ENCODE results near the gene GMEB2.
"Not testable (repeated sequence)": the region's sequence is repeated elsewhere in the genome, so short reads cannot be mapped to it uniquely, and the experiment has no call there.

Gene GMEB2

DNA sequence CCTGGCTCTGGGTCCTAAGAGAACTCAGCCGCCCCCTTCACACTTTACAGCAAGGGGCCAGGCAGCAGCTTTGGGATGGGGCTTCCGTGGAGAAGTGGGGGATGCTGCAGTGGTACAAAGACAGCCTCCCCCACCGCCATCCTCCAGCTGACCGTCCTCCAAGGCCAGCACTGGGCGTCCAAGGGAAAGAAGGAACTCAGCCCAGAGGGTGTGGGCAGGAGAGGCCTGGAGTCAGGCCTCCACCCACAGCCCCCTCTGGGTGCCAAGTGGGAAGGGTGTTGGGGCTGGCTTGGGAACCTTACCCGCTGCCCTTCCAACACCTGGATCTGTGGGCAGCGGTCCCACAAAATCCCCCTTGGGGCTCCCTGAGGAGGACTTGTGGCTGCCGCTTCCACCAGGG, 13.2 kb upstream of the GMEB2 start:
- in situ Hi-C loops (cut with HindIII; ENCODE audit: low sequenced_read_pairs), result no loop called here

DNA sequence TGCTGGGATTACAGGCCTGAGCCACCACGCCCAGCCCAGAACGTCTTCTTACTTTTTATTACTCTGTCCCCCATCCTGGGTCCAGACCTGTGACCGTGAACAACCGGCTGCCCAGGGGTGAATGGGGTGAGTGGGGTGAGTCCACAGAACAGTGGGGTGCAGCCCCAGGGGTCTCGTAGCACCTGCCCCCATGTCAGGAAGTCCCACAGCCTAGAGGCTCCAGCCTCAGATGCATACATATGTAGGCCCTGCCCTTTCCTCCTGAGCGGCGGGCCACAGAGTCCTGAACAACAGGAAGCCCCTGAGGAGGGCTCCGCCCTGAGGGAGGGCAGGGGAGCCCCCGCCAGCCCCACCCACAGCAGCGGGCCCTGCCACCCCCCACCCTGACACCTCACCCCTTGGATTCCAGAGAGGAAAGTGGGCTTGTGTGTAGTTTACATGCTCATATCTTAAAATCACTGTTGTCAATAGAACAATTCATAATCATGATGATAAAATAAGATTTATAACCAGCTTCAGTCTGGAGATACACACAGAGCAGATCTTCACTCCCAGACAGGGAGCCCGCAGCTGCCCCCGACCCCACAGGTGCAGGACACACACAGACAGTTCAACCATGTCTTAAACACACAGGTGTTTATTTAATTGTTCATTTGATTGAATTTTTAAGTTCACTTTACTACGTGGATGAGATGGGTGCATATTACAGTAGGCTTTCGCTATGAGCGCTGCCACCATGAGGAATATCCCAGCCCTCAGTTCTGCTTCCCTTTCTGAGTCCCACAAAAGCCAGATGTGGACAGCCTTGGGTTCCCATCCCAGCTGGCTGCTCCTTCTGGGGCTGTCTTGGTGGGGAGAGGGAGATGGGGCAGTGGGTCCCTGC, 12.4 kb upstream of the GMEB2 start:
- in situ Hi-C loops (cut with HindIII; ENCODE audit: low sequenced_read_pairs), result no loop called here

DNA sequence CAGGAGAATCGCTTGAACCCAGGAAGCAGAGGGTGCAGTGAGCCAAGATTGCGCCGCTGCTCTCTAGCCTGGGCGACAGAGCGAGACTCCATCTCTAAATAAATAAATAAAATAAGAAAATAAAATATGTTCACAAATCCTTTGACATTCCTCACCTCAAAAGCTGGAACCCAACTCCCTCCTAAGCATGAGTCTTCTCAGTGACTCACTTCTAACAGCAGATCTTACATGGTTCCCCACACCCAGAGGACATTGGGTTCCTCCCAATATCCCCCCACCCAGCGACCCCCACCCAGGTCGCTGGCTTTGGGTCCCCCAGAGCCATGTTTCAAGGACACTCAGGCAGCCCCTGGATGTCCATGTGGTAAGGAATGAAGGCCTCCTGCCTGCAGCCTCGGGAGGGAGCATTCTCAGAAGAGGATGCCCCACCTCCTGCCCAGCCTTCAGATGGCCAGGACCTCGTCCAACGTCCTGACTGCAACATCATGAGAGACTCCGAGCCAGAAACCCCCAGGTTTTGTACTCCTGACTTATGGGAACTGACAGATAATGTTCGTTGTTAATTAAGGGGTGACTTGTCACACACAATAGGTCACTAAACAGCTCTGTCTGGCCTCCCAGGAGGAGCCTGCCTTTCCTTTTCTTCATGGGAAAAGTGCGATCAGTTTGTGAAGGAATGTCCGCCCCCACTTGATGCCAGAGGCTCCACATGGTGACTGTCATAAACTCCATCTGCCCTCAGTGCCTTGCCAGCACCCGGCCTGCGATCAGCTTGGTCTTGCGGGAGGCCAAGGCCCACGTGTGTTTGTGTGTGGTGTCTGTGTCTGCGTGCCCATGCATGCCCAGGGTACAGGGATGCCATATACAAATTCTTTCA, 10.1 kb upstream of the GMEB2 start:
- in situ Hi-C loops (cut with HindIII; ENCODE audit: low sequenced_read_pairs), result no loop called here

DNA sequence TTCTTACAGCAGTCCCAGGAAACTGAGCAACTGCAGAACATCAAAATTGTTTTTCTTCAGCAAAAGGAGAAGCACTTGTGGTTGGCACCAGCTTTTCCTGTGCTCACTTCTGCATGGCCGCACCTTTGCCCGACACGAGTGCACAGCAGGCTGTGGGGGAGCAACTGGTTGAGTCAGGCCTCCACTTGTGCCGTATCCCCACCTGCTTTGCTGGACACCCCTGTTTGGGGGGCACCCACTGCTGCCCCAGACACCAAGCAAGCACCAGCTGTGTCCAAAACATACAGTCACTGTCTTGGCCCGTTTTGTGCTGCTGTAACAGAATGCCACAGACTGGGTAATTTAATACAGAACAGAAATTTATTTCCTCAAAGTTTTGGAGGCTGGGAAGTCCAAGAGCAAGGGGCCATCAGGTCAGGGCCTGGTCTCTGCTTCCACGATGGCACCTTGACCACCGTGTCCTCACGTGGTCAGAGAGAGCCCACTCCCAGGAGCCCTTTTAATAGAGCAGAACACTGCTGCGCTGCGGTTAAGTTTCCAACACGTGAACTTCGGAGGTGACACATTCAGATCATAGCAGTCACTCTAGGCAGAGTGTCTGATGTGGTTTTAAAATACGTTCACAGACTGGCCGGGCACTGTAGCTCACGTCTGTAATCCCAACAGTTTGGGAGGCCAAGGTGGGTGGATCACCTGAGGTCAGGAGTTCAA, 8.7 kb upstream of the GMEB2 start:
- in situ Hi-C loops (cut with HindIII; ENCODE audit: low sequenced_read_pairs), result no loop called here

DNA sequence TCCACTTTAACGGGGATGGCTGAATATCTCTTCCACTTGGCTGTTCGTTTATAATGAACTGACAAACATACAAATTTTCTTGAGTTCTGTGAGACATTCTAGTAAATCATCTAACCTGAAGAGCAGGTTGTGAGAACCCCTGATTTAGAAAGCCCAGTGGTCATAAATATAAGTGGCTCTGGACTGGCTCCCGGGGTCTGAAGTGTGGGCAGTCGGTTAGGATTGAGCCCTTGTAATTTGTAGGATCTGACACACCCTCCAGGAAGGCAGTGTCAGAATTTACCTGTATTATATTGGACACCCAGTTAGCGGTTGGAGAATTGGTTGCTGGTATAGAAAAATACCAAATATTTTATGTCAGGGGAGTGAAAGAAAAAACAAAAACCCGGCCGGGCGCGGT, 6.8 kb upstream of the GMEB2 start:
- in situ Hi-C loops (cut with HindIII; ENCODE audit: low sequenced_read_pairs), result no loop called here

DNA sequence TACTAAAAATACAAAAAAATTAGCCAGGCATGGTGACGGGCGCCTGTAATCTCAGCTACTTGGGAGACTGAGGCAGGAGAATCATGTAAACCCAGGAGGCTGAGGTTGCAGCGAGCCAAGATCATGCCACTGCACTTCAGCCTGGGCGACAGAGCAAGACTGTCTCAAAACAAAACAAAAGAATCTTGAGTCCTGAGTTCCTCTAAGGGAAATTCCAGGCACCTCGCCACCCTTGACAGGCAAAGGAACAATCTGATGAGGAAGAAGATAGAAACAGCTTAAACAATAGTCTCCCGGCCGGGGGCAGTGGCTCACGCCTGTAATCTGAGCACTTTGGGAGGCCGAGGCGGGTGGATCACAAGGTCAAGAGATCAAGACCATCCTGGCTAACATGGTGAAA, 4.5 kb upstream of the GMEB2 start:
- in situ Hi-C loops (cut with HindIII; ENCODE audit: low sequenced_read_pairs), result not testable (repeated sequence)

DNA sequence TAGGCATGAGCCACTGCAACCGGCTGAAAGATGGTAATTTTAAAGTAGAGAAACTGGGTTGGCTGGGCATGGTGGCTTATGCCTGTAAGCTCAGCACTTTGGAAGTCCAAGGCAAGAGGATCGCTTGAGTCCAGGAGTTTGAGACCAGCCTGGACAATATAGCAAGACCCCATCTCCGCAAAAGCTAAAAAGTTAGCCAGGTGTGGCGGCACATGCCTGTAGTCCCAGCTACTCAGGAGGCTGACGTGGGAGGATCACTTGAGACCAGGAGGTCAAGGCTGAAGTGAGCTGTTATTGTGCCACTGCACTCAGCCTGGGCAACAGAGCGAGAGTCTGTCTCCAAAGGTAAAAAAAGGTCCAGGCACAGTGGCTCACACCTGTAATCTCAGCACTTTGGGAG, 4.1 kb upstream of the GMEB2 start:
- in situ Hi-C loops (cut with HindIII; ENCODE audit: low sequenced_read_pairs), result not testable (repeated sequence)

DNA sequence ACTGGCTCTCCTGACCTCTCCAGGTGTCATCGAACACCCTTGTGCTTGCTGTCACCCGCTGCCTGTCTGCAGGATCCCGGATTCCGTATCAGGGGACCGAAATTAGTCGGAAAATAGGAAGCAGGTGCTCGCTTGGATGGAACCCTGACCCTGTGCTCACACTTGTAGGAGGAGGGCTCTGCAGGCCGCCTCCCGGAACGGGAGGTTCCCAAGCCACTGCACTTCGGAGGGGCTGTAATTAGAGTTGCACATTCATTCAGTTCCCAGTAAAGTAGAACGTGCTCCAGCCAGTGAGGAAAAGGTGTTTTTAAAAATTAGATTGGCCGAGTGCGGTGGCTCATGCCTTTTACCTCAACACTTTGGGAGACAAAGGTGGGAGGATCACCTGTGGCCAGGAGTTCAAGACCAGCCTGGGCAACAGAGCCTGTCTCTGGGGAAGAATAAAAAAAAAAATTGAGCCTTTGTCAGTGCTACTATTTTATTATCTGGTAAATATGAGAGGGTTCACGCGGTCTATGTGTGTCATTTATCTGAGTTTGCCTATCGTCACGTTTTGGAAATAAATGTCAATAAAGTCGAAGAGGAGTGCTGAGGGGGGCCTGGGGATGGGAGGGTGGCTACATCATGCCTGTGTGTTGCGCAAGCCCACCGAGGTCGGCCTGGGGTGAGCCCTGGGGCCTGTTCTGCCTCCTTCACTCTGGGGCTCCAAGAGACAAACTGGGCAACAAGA, 1.5 kb upstream of the GMEB2 start:
- in situ Hi-C loops (cut with HindIII; ENCODE audit: low sequenced_read_pairs), result no loop called here

DNA sequence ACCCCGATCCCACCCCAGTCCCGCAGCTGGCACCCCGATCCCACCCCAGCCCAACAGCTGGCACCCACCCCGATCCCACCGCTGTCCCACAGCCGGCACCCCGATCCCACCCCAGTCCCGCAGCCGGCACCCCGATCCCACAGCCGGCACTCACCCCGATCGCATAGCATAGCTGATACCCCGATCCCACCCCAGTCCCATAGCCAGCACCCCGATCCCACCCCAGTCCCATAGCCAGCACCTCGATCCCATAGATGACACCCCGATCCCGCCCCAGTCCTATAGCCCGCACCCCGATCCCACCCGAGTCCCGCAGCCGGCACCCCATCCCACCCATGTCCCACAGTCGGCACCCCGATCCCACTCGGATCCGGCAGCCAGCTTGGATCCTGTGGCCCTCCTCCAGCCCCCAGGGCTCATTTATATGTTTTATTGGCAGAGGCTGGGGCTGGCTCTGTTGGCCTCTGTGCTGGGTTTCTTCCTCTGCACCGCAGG, 897 bp upstream of the GMEB2 start:
- in situ Hi-C loops (cut with HindIII; ENCODE audit: low sequenced_read_pairs), result no loop called here

DNA sequence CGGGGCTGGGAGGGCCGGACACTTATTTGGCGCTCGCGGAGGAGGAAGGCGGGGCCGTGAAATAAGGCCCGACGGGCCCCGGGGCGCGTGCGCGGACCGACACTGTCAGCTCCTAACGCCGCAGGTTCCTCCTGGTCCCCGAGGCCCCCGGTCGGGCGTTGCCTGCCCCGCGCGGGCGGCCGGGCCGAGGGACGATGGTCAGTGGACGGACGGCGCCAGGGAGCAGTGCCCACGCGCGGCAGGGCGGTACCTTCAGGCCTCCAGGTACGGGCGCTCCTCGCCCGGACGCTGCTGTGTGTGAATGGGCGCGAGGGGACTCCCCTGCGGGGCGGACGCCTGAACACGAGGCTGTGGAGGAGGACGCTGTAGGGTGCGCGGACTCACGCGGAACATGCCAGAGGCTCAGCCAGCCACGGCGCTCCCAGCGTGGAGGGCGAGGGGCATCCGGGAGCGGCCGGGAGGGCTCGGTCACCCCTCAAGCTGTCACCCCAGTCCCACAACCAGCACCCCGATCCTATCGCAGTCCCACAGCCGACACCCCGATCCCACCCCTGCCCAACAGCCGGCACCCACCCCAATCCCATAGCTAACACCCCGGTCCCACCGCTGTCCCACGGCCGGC, 339 bp upstream of the GMEB2 start:
- in situ Hi-C loops (cut with HindIII; ENCODE audit: low sequenced_read_pairs), result no loop called here

DNA sequence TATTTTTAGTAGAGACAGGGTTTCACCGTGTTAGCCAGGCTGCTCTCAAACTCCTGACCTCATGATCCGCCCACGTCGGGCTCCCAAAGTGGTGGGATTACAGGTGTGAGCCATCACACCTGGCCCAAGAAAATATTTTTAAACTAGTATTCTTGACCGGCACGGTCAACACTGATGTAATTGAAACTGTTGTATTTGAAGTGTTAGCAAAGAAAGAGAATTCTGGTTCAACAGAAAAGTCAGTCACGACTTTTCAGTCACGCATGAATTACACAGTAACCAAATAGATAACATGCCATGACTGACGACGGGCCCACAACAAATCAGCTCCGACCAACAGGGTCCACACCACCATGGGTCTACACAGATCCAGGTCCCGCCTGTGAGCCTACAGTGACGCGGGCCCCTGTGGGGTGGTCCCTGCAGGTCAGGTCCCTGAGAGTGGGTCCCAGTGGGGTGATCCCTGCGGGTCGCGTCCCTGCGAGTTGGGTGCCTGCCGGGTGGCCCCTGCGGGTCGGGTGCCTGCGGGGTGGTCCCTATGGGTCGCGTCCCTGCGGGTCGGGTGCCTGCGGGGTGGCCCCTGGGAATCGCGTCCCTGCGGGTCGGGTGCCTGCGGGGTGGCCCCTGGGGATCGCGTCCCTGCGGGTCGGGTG, 1.0 kb downstream of the GMEB2 start:
- in situ Hi-C loops (cut with HindIII; ENCODE audit: low sequenced_read_pairs), result no loop called here

DNA sequence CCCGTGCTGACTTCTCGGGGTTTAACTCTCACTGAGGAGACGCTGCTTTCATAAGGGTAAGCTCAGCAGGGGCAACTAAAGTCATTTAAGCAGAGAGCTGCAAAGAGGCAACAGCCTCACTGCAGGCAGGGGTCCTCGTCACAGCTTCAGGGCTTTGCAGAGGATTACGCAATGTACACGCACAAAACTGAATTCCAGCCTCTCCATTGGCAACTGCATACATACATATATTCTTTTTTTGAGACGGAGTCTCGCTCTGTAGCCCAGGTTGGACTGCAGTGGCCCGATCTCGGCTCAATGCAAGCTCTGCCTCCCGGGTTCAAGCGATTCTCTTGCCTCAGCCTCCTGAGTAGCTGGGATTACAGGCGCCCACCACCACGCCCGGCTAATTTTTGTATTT, 2.4 kb downstream of the GMEB2 start:
- in situ Hi-C loops (cut with HindIII; ENCODE audit: low sequenced_read_pairs), result no loop called here

DNA sequence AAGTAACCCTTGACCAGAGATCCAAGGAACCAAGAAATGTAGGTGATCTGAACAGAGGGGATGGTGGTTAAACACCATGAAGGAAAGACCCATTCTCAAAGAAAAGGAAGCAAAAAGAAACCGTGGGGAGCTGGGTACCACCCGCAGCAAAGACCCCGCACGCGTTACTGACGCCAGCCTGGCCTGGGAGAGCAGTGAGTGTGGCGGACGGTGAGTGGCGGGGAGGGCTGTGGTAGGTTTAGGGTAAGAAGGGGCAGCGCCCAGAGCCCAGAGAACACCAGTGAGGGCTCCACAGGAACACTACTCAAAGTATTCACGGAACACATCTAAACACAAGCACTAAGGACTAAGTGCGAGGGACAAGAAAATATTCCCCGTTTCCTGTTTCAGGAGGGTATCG, 4.2 kb downstream of the GMEB2 start:
- in situ Hi-C loops (cut with HindIII; ENCODE audit: low sequenced_read_pairs), result no loop called here

DNA sequence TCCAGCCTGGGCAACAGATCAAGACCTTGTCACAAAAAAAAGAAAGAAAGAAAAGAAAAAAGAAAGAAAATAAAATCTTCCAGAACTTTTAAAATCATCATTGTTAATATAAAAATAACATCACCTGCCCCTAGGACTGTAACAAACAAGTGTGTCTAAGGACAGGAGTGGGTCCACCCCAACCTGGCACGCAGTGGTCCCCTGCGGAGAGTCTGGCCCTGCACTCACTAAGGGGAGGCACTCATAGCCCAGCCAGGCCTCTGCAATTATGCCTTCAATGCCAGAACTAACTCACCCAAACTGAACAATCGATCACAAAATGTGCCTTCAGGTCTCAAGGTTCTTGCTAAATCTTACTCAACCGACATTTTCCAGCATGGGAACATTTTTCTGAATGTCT, 4.8 kb downstream of the GMEB2 start:
- in situ Hi-C loops (cut with HindIII; ENCODE audit: low sequenced_read_pairs), result no loop called here

DNA sequence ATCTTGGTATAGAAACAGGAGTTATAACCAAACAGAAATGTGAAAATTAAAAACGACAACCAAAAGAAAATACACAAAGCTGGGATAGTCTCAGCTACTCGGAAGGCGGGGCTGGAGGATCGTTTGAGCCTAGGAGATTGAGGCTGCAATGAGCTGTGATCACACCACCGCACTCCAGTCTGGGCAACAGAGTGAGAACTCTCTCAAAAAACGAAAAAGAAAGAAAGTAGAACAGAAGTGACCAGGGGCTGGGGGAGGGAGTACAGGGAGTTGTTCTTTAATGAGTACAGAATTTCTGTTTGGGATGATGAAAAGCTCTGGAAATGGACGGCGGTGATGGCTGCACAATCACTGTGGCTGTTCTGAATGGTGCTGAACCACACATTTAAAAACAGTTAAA, 5.9 kb downstream of the GMEB2 start:
- in situ Hi-C loops (cut with HindIII; ENCODE audit: low sequenced_read_pairs), result no loop called here

DNA sequence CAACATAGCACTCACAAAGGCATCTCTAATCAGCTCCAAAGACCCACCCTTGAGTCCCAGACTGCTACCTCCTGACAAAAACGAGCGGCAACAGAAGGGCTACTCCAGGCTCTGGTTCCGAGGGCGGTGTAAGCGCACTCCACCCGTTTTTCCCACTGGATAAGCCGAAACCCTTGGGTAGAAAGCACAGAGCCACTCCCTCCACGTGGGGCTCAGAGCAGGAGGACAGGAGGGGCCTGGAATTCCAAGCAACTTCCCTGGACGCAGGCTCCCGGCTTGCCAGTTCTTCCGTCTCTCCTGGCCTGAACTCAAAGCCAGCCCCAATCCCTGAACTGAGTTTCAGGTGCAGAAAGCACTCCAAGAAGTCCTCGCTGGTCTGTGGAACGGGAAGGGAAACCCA, 7.4 kb downstream of the GMEB2 start:
- in situ Hi-C loops (cut with HindIII; ENCODE audit: low sequenced_read_pairs), result no loop called here

DNA sequence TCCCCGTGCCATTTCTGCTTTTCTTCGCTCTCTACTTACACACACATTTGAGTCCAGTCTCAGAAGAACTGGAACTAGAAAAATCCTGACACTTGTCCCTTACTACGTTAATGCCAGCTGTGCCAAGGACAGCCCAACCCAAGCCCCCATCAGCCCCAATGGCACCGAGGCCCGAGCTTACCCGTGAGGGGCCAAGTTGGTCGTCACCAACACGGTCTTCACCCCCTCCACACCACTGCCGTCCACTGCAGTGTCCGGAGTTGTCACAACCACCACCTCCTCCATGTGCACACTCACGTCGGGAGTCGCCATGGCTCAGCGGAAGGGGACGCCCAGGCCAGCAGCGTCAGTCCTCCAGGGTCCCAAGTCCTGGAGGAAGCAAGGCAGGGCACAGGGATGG, 7.8 kb downstream of the GMEB2 start:
- in situ Hi-C loops (cut with HindIII; ENCODE audit: low sequenced_read_pairs), result no loop called here

DNA sequence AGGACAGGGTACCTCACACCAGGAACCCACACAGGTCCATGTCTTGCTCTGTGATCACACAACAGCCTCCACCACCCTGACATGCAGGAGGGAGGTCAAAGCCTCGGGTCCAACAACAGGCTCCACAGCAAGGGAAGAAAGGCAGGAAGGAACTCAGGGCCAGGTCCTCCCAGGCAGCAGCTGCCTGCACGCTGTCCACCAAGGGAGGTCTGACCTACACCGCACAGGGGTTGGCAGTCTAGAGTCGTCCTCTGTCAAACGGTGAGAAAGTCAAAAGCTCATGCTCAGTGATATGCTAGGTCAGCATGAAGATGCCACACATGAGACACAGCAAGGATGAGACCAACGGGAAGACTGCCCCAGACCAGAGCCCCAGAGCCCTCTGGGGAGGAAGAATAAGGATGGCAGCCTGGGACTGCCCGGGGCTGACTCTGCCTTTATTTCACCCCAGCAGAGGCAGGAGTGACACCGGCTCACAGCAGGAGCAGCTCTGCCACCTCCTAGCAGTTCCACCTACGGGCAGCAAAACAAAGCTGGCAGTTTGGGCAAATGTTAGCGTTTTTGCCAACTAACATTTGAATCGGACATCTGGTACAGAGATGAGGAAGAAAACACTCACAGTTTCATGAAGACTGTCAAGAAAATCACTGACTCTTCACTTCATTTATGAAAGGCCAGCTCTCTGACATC, 8.5 kb downstream of the GMEB2 start:
- in situ Hi-C loops (cut with HindIII; ENCODE audit: low sequenced_read_pairs), result no loop called here

DNA sequence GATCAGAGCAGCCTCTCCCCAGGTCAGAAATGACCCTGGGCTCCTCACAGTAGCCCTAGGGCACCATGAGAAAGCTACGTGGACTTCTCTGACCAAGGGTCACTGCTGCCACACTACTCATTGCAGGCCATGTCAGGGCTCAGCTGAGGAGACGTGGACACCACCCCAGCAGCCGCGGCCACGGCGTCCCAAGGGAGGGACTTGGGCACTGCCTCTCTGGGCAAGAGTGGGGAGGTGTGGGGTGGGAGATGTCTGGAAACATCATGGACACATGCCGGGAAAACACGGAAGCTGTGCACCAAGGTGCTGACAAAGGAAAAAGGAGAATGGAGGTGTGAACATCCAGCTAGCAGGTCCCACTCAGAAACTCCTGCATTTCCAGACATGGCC, 9.0 kb downstream of the GMEB2 start:
- in situ Hi-C loops (cut with HindIII; ENCODE audit: low sequenced_read_pairs), result no loop called here
